GM19099 (cell line): ENCODE results near the gene NBEAL2.

Experiments
- POLR2A ChIP-seq: IDR thresholded peaks from 3 replicates; pipeline ENCODE4 v1.6.1; 2011; ENCODE audit warnings: low read depth; ENCODE audit not compliant: insufficient read length; ENCODE audit errors: extremely low read depth

The NBEAL2 gene

GRCh38 chr3:47047069-47047468, 67.6 kb downstream of the NBEAL2 start:
- no peak for TF ChIP-seq POLR2A

GRCh38 chr3:47047673-47048072, 68.2 kb downstream of the NBEAL2 start:
- no peak for TF ChIP-seq POLR2A

GRCh38 chr3:47054412-47054811, 74.9 kb downstream of the NBEAL2 start:
- no peak for TF ChIP-seq POLR2A

GRCh38 chr3:47056705-47057104, 77.2 kb downstream of the NBEAL2 start:
- no peak for TF ChIP-seq POLR2A

GRCh38 chr3:47057212-47057671, 77.8 kb downstream of the NBEAL2 start:
- TF ChIP-seq POLR2A: no peak
